Measurements from ENCODE around the gene RIT1. TPM values are rescaled to one million over a fixed set of nuclear protein-coding genes. Genes with fewer than 3 reads are reported as not detected.

Gene RIT1, protein sequence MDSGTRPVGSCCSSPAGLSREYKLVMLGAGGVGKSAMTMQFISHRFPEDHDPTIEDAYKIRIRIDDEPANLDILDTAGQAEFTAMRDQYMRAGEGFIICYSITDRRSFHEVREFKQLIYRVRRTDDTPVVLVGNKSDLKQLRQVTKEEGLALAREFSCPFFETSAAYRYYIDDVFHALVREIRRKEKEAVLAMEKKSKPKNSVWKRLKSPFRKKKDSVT
- 10 to 100 TPM; 10.9 to 26.9 (median 23.0) TPM for total RNA-seq
- 10 to 100 TPM in 1 of 2 donors, 1 to 10 TPM in 1; 8.6 to 20.2 TPM for polyA plus RNA-seq
- long read RNA-seq, donor 1, transcript RIT1-202 (6 exons, 3,445 nt): major isoform, 21 of 30 reads
- long read RNA-seq, donor 1, partial matches to known transcripts: 1 of 30 reads
- long read RNA-seq, donor 1, other reads (novel, unspliced or antisense): 4 of 30 reads
- long read RNA-seq, donor 2, transcript RIT1-202 (6 exons, 3,445 nt): major isoform, 9 of 14 reads
- long read RNA-seq, donor 2, partial matches to known transcripts: 0 of 14 reads
- long read RNA-seq, donor 2, other reads (novel, unspliced or antisense): 0 of 14 reads
- long read RNA-seq, donor 3, transcript RIT1-202 (6 exons, 3,445 nt): major isoform, 5 of 5 reads
- long read RNA-seq, donor 3, partial matches to known transcripts: 0 of 5 reads
- long read RNA-seq, donor 3, other reads (novel, unspliced or antisense): 0 of 5 reads

GRCh38 chr1:155911156-155912055 is at the start of gene RIT1:
Gene RIT1 (minus strand): TSS chr1:155911349. CDS start chr1:155910761, 588 bp downstream.
- Histone ChIP-seq H3K9me3 (no peaks in the 10 kb centered on the region), H3K27ac (peak within 1 kb of the TSS; percentile 76 to 93), H3K36me3 (no peaks in the 10 kb centered on the region), H3K4me1 (ENCODE audit: insufficient read depth) (no peaks in the 10 kb centered on the region), H3K27me3 (no peaks in the 10 kb centered on the region), H3K4me3 (peak within 1 kb of the TSS; percentile 69)
- peak; percentile 84 to 91 (median 89) for DNase-seq
- 4 to 5% (median 5%) methylated on average over 34 of the region's 34 CpGs for WGBS, 3 donors
- TF ChIP-seq CTCF (IDR thresholded peaks at IDR 0.05): peak in 1 of 3 donors; percentile 21
- peak; percentile 59 for TF ChIP-seq POLR2A (IDR thresholded peaks at IDR 0.05)
- no peak for TF ChIP-seq EP300 (IDR thresholded peaks at IDR 0.05)
- intact Hi-C loops (cut with DNase I): no loop called here

- H3K27ac ChIP-seq: peak overlapping the region in 1 of 2 donors; percentile 44
- H3K4me1 ChIP-seq (ENCODE audit: insufficient read depth): peaks cover 3% of the 10 kb centered on the region
- no peaks in the 10 kb centered on the region for H3K27me3 ChIP-seq
- DNase-seq: no peak
- H3K36me3 ChIP-seq: no peaks in the 10 kb centered on the region
- no peaks in the 10 kb centered on the region for H3K9me3 ChIP-seq
- 40 to 50% (median 49%) methylated on average over 3 of the region's 3 CpGs for WGBS, 3 donors
- no peak for TF ChIP-seq EP300 (IDR thresholded peaks at IDR 0.05)
- TF ChIP-seq CTCF (IDR thresholded peaks at IDR 0.05): no peak
- no peak for TF ChIP-seq POLR2A (IDR thresholded peaks at IDR 0.05)
- H3K4me3 ChIP-seq: no peak overlapping the region
- intact Hi-C loops (cut with DNase I): no loop called here
Measured at GRCh38 chr1:155960081-155960745, 49.1 kb upstream of the RIT1 start.

- Histone ChIP-seq H3K27ac (no peak overlapping the region), H3K27me3 (no peaks in the 10 kb centered on the region), H3K9me3 (no peaks in the 10 kb centered on the region), H3K4me1 (ENCODE audit: insufficient read depth) (peaks cover 3% of the 10 kb centered on the region), H3K36me3 (no peaks in the 10 kb centered on the region), H3K4me3 (no peak overlapping the region)
- intact Hi-C loops (cut with DNase I): no loop called here
- no peak for DNase-seq
- 87 to 91% (median 89%) methylated on average over 12 of the region's 12 CpGs for WGBS, 3 donors
- TF ChIP-seq CTCF (IDR thresholded peaks at IDR 0.05): no peak
- TF ChIP-seq EP300 (IDR thresholded peaks at IDR 0.05): no peak
- no peak for TF ChIP-seq POLR2A (IDR thresholded peaks at IDR 0.05)
Measured at GRCh38 chr1:155957411-155957915, 46.3 kb upstream of the RIT1 start.
